GM19035 (cell line): ENCODE results near the gene SEMA4G.
A peak's percentile ranks its signal among the peaks of the same experiment; 100 is the strongest.

Experiments used
- ATAC-seq: cut with Tn5 transposase; IDR thresholded peaks from one replicate; pipeline ENCODE4 v1.9.1; 2021; ENCODE audit not compliant: unreplicated experiment

The SEMA4G gene

DNA sequence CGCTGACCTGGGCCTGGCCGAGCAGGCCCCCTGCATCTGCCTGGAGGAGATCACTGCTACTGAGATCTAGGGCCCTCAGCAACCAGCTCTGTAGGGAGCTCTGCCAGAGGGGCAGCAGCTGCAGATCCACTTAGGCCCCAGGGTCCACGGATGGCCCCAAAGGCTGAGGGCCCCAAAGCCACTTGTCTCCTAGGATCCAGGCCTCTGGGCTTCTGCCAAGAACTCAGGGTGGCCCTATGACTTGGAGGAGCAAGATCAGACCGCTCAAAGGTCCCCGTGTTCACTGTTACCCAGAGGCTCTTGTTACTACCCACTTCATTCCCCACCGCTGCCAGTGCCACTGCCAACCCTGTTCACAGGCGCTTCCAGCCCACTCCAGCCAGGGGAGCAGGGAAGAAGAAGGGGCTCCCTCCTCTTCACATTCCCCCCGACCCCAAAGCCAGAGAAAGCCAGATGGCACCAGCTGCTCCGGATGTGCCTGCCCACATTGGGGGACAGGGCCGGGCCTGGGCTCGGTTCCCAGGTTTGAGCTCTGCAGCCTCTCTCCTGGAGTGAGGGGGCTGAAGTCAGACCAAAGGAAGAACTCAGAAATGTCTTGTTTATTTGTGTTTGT is 37.9 kb downstream of the SEMA4G start:
- ATAC-seq = no peak

DNA sequence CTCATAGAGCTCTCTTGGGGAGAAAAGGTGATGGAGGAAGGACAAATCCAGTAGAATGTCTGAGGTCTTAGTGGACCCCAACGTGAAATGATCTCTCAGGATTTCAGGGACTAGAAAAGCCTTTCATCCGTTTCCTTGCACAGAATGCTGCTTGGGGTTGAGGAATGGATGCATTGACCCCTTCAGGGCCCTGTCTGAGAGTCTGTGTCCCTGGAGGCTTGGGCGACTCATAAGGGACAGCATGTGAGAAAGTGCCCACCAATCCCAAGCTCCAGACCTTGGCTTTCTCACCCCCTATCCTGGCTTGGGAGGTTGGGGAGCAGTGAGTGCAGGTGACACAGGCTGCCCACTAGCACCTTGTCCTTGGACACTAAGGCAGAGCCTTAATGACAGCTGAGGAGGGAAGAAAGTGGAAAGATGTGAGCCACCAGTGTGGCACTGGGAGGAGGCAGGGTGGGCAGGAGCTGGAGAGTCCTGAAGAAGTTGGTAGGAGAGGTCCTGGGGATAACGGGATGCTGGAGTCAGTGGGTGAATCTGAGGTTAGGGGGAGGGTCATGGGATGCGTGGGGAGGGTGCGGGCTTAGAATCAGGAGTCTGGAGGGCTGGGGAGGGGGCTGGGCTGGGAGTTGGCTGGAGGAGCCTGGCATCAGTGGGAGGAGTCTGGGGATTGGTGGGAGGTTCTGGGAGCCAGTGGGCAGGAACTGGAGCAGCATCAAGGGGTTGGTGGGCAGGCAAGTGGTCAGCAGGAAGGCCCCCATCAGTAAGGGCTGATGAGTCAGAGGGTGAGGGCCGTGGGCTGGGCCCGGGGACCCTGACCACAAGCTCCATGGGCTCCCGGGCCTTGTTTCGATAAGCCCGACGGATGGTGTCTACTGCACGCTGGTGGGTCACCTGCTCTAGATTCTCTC is 38.9 kb downstream of the SEMA4G start:
- ATAC-seq = no peak

DNA sequence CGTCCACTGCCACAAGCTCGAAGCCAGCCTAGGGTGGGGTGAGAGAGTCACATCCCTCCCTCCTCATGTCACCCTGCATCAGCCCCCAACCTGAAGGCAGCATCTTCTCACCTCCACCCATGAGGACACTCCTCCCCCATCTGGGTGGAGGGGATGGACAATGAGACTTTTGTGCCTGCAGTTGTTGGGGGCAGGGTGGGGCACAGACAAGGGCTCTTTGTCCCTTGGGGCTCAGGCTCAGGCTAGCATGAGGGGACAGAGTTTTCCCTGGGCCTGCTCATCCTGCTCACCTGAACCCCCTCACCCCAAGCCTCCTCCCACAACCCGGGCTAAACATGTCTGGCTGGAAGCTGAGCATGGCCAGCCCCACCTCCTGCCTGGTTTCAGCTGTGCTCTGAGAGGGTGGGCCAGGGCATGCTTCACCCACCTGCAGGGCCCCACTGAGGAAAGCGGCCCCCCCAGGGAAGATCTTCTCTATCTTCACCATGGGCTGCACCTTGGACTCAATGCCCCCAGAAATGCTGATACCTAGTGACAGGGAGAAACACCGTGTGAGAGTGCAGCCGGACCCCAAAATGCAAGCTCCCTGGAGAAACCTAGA is 39.6 kb downstream of the SEMA4G start:
- no peak for ATAC-seq

GRCh38 chr10:101010329-101010728 is 41.0 kb downstream of the SEMA4G start:
- ATAC-seq = no peak

- ATAC-seq = no peak
Measured at GRCh38 chr10:101011517-101012423, 42.5 kb downstream of the SEMA4G start.

GRCh38 chr10:101012525-101013364 is 43.4 kb downstream of the SEMA4G start:
- ATAC-seq = peak; percentile 75

- ATAC-seq = no peak
Measured at GRCh38 chr10:101013365-101013825, 44.1 kb downstream of the SEMA4G start.

GRCh38 chr10:101014230-101014884 is 45.1 kb downstream of the SEMA4G start:
- ATAC-seq = no peak

DNA sequence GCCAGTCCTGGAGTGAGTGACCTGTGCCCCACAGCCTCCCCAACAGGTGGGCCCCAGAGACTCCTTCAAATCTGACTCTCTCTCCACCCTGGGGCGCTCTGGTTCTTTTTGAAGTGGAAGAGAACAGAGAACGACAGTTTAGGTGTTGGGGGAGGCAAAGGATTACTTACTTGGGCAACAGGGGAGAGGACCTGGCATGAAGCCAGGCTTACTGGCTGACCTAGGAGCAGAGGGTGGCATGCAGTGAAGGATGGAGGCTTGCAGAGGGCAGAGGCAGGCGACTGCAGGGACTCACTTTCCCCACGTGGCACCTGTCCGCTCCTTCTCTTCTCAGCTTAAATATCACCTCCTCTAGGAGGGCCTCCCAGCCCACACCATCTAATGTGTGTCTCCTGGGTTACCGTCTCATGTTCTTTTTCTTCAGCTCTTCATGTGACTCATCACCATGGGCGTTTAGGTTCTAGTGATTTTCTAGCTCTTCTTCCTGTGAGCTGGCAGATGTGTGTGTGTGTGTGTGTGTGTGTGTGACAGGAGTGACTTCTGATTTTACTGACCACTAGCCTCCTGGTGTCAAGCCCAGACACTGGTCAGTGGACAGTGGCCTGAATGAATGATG is 45.8 kb downstream of the SEMA4G start:
- no peak for ATAC-seq

GRCh38 chr10:101015582-101015973 is 46.3 kb downstream of the SEMA4G start:
- no peak for ATAC-seq

- no peak for ATAC-seq
Measured at GRCh38 chr10:101016814-101017213, 47.5 kb downstream of the SEMA4G start.

- no peak for ATAC-seq
Measured at GRCh38 chr10:101018118-101018599, 48.9 kb downstream of the SEMA4G start.

DNA sequence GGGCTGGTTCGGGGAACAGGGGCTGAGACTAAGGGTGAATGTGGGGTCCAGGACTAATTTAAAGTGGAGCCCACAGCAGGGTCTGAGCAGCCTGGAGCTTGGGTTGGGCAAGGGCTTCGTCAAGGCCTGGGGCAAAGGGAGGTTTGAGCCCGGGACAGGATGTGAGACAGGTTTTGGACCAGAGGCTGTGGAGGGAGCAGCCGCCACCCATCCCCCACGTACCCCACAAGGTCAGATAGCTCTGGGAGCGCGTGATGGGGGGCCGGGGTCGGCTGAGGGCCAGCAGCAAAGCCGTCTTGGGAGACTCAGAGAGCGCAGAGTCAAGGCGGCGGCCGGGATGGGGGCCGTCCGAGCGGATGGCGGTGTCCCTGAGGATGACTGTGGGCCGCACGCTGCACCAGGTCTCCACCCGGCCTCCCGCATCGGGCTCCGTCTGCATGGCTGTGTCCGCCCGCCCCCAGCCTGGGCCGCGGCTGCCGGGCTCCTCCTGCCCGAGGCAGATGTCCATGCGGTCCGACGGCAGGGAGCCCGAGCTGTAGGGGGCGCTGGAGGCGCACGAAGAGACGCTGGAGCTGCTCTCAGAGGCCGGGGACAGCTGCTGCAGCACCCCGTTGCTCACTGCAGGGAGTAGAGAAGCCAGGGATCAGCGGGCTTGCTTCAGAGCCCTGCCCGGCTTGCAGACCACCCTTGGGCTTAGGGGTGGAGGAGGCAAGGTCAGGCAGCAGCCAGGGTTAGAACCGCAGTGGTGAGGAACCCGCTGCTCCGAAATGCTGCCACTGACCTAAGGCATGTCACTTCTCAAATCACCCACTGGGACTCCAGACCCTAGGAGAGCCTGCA is 49.5 kb downstream of the SEMA4G start:
- no peak for ATAC-seq
